GM12801 (cell line): Measurements from ENCODE around the gene IQGAP2.

Experiments
- CTCF ChIP-seq: IDR thresholded peaks from one replicate; pipeline ENCODE4 v1.5.1; 2011; ENCODE audit warnings: control low read depth; ENCODE audit not compliant: insufficient read length; ENCODE audit errors: extremely low read depth

Gene IQGAP2

GRCh38 chr5:76672242-76672641, 269.2 kb downstream of the IQGAP2 start:
- TF ChIP-seq CTCF = no peak

GRCh38 chr5:76673125-76673524, 270.0 kb downstream of the IQGAP2 start:
- no peak for TF ChIP-seq CTCF

GRCh38 chr5:76674330-76675066, 271.4 kb downstream of the IQGAP2 start:
- no peak for TF ChIP-seq CTCF

- no peak for TF ChIP-seq CTCF
Measured at GRCh38 chr5:76675364-76675763, 272.3 kb downstream of the IQGAP2 start.

GRCh38 chr5:76677849-76678472, 274.9 kb downstream of the IQGAP2 start:
- TF ChIP-seq CTCF = no peak

GRCh38 chr5:76679231-76679630, 276.1 kb downstream of the IQGAP2 start:
- no peak for TF ChIP-seq CTCF

- TF ChIP-seq CTCF = no peak
Measured at GRCh38 chr5:76681287-76681686, 278.2 kb downstream of the IQGAP2 start.
